IMR-90 (cell line): Measurements from ENCODE around the gene TAS2R4. TPM values are rescaled to one million over a fixed set of nuclear protein-coding genes. Genes with fewer than 3 reads are reported as not detected.
"Not testable (repeated sequence)": the region's sequence is repeated elsewhere in the genome, so short reads cannot be mapped to it uniquely, and the experiment has no call there.

ENCODE experiments used
- ATAC-seq: fragments of 200-7000 bp; cut with Tn5 transposase; 2 replicates; pipeline ENCODE4 v1.9.1; 2020; ENCODE audit warnings: low read depth, mild to moderate bottlenecking, moderate library complexity
- BruUV-seq: library from RNA; stranded (reverse); fragments of 400-500 nt; replicated peaks from 2 replicates; lab custom pipeline; 2021; lab: Mats Ljungman, UMichigan
- CTCF ChIA-PET: fragments of 300-600 bp; formaldehyde crosslinking; extraction: SDS; loops from one replicate; lab custom pipeline; 2021; ENCODE audit warnings: antibody characterized with exemption; lab: Yijun Ruan, JAX
- POLR2A ChIA-PET: fragments of 300-600 bp; sonication (Branson Sonifier 250); formaldehyde crosslinking; loops from one replicate; lab custom pipeline; 2022; ENCODE audit warnings: antibody characterized with exemption; ENCODE audit not compliant: unreplicated experiment; lab: Charles Lee
- DNase-seq: peaks from one replicate; pipeline ENCODE4 v3.0.0; 2013
- H2AFZ ChIP-seq: replicated peaks from 2 replicates; pipeline ENCODE3; 2013; ENCODE audit warnings: low read length, mild to moderate bottlenecking; ENCODE audit not compliant: poor library complexity
- H2AK5ac ChIP-seq: 2 replicates; pipeline ENCODE4 v1.6.1; 2013; ENCODE audit warnings: low read depth, low read length, inconsistent platforms
- H2AK9ac ChIP-seq: replicated peaks from 2 replicates; pipeline ENCODE3; 2013; ENCODE audit warnings: mild to moderate bottlenecking, low read depth, low read length, moderate library complexity; ENCODE audit not compliant: poor library complexity
- H2BK120ac ChIP-seq: 2 replicates; pipeline ENCODE4 v1.6.1; 2013; ENCODE audit warnings: low read depth, low read length, inconsistent platforms
- H2BK15ac ChIP-seq: 3 replicates; pipeline ENCODE4 v1.6.1; 2013; ENCODE audit warnings: low read depth, low read length, inconsistent platforms
- H2BK20ac ChIP-seq: 2 replicates; pipeline ENCODE4 v1.6.1; 2013; ENCODE audit warnings: low read depth, mild to moderate bottlenecking, inconsistent platforms, low read length, moderate library complexity
- H2BK5ac ChIP-seq: 2 replicates; pipeline ENCODE4 v1.6.1; 2013; ENCODE audit warnings: mild to moderate bottlenecking, low read depth, low read length, inconsistent platforms; ENCODE audit not compliant: poor library complexity, severe bottlenecking
- H3K14ac ChIP-seq: replicated peaks from 2 replicates; pipeline ENCODE4 v1.6.1; 2013; ENCODE audit warnings: low read depth, low read length, inconsistent platforms
- H3K18ac ChIP-seq: 2 replicates; pipeline ENCODE4 v1.6.1; 2013; ENCODE audit warnings: low read depth, low read length, control low read depth
- H3K23ac ChIP-seq: 2 replicates; pipeline ENCODE4 v1.6.1; 2013; ENCODE audit warnings: low read depth, low read length, inconsistent platforms
- H3K27ac ChIP-seq: 2 replicates; pipeline ENCODE4 v1.5.1; 2013; ENCODE audit warnings: mild to moderate bottlenecking, control low read depth, low read length; ENCODE audit not compliant: insufficient read depth
- H3K27me3 ChIP-seq: 2 replicates; pipeline ENCODE4 v1.6.1; 2013; ENCODE audit warnings: low read length; ENCODE audit not compliant: control insufficient read depth, insufficient read depth
- H3K36me3 ChIP-seq: 2 replicates; pipeline ENCODE4 v1.6.1; 2013; ENCODE audit warnings: low read length, mixed read lengths; ENCODE audit not compliant: control insufficient read depth, insufficient read depth
- H3K4ac ChIP-seq: 2 replicates; pipeline ENCODE4 v1.6.1; 2013; ENCODE audit warnings: low read depth, low read length, inconsistent platforms
- H3K4me1 ChIP-seq: 2 replicates; pipeline ENCODE4 v1.6.1; 2013; ENCODE audit warnings: low read length, mixed read lengths; ENCODE audit not compliant: control insufficient read depth, insufficient read depth
- H3K4me2 ChIP-seq: 2 replicates; pipeline ENCODE4 v1.6.1; 2013; ENCODE audit warnings: low read depth, mild to moderate bottlenecking, control low read depth, low read length, moderate library complexity
- H3K4me3 ChIP-seq: 2 replicates; pipeline ENCODE4 v1.5.1; 2013; ENCODE audit warnings: low read depth, mild to moderate bottlenecking, control low read depth, low read length, moderate library complexity; ENCODE audit not compliant: insufficient read depth
- H3K56ac ChIP-seq: 2 replicates; pipeline ENCODE4 v1.6.1; 2013; ENCODE audit warnings: low read length, inconsistent platforms; ENCODE audit not compliant: insufficient read depth; ENCODE audit errors: extremely low read depth
- H3K79me1 ChIP-seq, 2 experiments: 2 replicates each; pipeline ENCODE4 v1.6.1; 2013; ENCODE audit warnings: low read length in 2 of 2, inconsistent platforms in 1 of 2, low read depth in 1 of 2
- H3K9ac ChIP-seq: 2 replicates; pipeline ENCODE4 v1.6.1; 2013; ENCODE audit warnings: low read depth, low read length, control low read depth
- H3K9me1 ChIP-seq: 2 replicates; pipeline ENCODE4 v1.6.1; 2013; ENCODE audit warnings: low read length, inconsistent platforms; ENCODE audit not compliant: insufficient read depth
- H3K9me3 ChIP-seq: 2 replicates; pipeline ENCODE4 v1.6.1; 2013; ENCODE audit warnings: low read length; ENCODE audit not compliant: control insufficient read depth, insufficient read depth
- H4K20me1 ChIP-seq: 2 replicates; pipeline ENCODE4 v1.6.1; 2013; ENCODE audit warnings: low read length, inconsistent platforms; ENCODE audit not compliant: insufficient read depth
- H4K5ac ChIP-seq: 2 replicates; pipeline ENCODE4 v1.6.1; 2013; ENCODE audit warnings: mild to moderate bottlenecking, low read depth, low read length, control low read depth
- H4K8ac ChIP-seq, 2 experiments: 2 replicates each; pipeline ENCODE4 v1.6.1; 2013; ENCODE audit warnings: low read depth in 2 of 2, low read length in 2 of 2, control low read depth in 1 of 2, inconsistent platforms in 1 of 2
- H4K91ac ChIP-seq: 2 replicates; pipeline ENCODE4 v1.6.1; 2013; ENCODE audit warnings: low read depth, low read length, inconsistent platforms; ENCODE audit not compliant: insufficient read depth
- BHLHE40 ChIP-seq: fragments of 150-350 bp; IDR thresholded peaks from 2 replicates; pipeline ENCODE4 v1.6.1; 2016; ENCODE audit warnings: mild to moderate bottlenecking, low read depth, low read length
- FOS ChIP-seq: fragments of 150-350 bp; IDR thresholded peaks from 2 replicates; pipeline ENCODE4 v1.6.1; 2016; ENCODE audit warnings: low read depth, low read length
- MXI1 ChIP-seq: IDR thresholded peaks from 2 replicates; pipeline ENCODE4 v1.6.1; 2012; ENCODE audit warnings: low read depth, mild to moderate bottlenecking, low read length, moderate library complexity, borderline replicate concordance
- NFE2L2 ChIP-seq: fragments of 150-350 bp; IDR thresholded peaks from 2 replicates; pipeline ENCODE4 v1.6.1; 2016; ENCODE audit warnings: low read depth, mild to moderate bottlenecking, low read length
- POLR2A ChIP-seq: IDR thresholded peaks from 2 replicates; pipeline ENCODE4 v1.6.1; 2012; ENCODE audit warnings: mild to moderate bottlenecking, low read depth, low read length
- RCOR1 ChIP-seq: IDR thresholded peaks from 2 replicates; pipeline ENCODE4 v1.6.1; 2012; ENCODE audit warnings: mild to moderate bottlenecking, low read length, improper control_type of control experiment; ENCODE audit not compliant: insufficient replicate concordance
- RFX5 ChIP-seq: IDR thresholded peaks from 2 replicates; pipeline ENCODE4 v1.8.0; 2012; ENCODE audit warnings: low read depth, mild to moderate bottlenecking, low read length, moderate library complexity
- SMC3 ChIP-seq: fragments of 150-350 bp; IDR thresholded peaks from 2 replicates; pipeline ENCODE4 v1.6.1; 2016; ENCODE audit warnings: low read depth, mild to moderate bottlenecking, antibody characterized with exemption, low read length, moderate library complexity
- WGBS, 2 experiments: methylation state at CpG; one replicate each; pipeline versions ENCODE4 v1.1.5 to v1.1.7; 2013; ENCODE audit warnings: missing lambda C conversion rate in 2 of 2; ENCODE audit not compliant: insufficient read length in 1 of 2; ENCODE audit errors: extremely low coverage in 2 of 2; 5-methylcytosine and 5-hydroxymethylcytosine counted together
- dilution Hi-C: fragments of 300-500 bp; cut with HindIII; formaldehyde crosslinking; loops from one replicate; pipeline ENCODE4 v1.14.3; 2018; ENCODE audit warnings: low sequenced_read_pairs; ENCODE audit not compliant: unreplicated experiment
- in situ Hi-C: fragments of 300-500 bp; cut with MboI; formaldehyde crosslinking; loops from 3 replicates; pipeline ENCODE4 v1.14.3; 2019; ENCODE audit warnings: low sequenced_read_pairs, inconsistent platforms, mixed read lengths
- intact Hi-C: fragments of 100-400 bp; cut with micrococcal nuclease; formaldehyde crosslinking; loops from 2 replicates; pipeline ENCODE4 v1.10.0; 2022
- polyA plus RNA-seq, 3 experiments: library from polyadenylated mRNA; depleted of rRNA; stranded (reverse); fragments of >200 nt; gene quantifications; 2 replicates each; pipeline ENCODE4 v1.2.3, GENCODE V29; 2012; ENCODE audit warnings: low replicate concordance in 1 of 3
- total RNA-seq: library from RNA; depleted of rRNA; stranded (reverse); fragments of >200 nt; gene quantifications from 2 replicates; pipeline ENCODE4 v1.2.3, GENCODE V29; 2012
- TF ChIP-seq, protein P1 (sequence below): fragments of 150-350 bp; IDR thresholded peaks from 2 replicates; pipeline ENCODE4 v1.6.1; 2017; ENCODE audit warnings: mild to moderate bottlenecking, antibody characterized with exemption, low read length, low read depth

Gene TAS2R4
- total and polyA plus RNA-seq, 2 of the 4 experiments (the other 2 are of a cell fraction): 0.14 to 0.18 TPM

DNA sequence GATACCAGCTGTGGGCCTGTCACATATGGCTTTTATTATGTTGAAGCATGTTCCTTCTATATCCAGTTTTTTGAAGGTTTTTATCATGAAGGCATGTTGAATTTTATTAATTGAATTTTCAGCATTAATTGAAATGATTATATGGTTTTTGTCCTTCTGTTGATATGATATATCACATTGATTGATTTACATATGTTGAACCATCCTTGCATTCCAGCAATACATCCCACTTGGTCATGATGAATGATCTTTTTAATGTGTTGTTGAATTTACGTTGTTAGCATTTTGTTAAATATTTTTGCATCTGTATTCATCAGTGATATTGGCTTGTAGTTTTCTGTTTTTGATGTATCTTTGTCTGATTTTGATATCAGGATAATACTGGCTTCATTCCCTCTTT lies 43.6 kb downstream of the TAS2R4 start:
- no CpG with 5 or more reads among the region's 1 CpG for WGBS, 2 experiments
- dilution Hi-C loops (no loop called here), in situ Hi-C loops (no loop called here), intact Hi-C loops (no loop called here)
- Histone ChIP-seq H3K4ac (no peak overlapping the region), H3K56ac (no peak overlapping the region), H3K18ac (no peak overlapping the region), H2AFZ (no peak overlapping the region), H2AK5ac (no peak overlapping the region), H4K20me1 (no peaks in the 10 kb centered on the region), H3K79me1 (no peaks in the 10 kb centered on the region), H3K14ac (no peak overlapping the region), H3K4me1 (no peaks in the 10 kb centered on the region), H2BK120ac (no peak overlapping the region), H3K9ac (no peak overlapping the region), H4K91ac (no peak overlapping the region), H4K8ac (no peak overlapping the region), H4K5ac (no peak overlapping the region), H3K9me3 (peaks cover 2% of the 10 kb centered on the region; the same call in 1 of the 2 replicates), H3K36me3 (no peaks in the 10 kb centered on the region), H3K23ac (no peak overlapping the region), H3K27ac (no peak overlapping the region), H3K4me3 (no peak overlapping the region), H2BK5ac (no peak overlapping the region), H2BK20ac (no peak overlapping the region), H3K4me2 (no peak overlapping the region), H3K9me1 (no peaks in the 10 kb centered on the region), H2BK15ac (no peak overlapping the region), H2AK9ac (no peak overlapping the region), H3K27me3 (no peaks in the 10 kb centered on the region)
- TF ChIP-seq MXI1 (no peak), RCOR1 (no peak), FOS (no peak), BHLHE40 (no peak), NFE2L2 (no peak), SMC3 (no peak), RFX5 (no peak), POLR2A (no peak)
- TF ChIP-seq, protein P1, sequence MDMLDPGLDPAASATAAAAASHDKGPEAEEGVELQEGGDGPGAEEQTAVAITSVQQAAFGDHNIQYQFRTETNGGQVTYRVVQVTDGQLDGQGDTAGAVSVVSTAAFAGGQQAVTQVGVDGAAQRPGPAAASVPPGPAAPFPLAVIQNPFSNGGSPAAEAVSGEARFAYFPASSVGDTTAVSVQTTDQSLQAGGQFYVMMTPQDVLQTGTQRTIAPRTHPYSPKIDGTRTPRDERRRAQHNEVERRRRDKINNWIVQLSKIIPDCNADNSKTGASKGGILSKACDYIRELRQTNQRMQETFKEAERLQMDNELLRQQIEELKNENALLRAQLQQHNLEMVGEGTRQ: no peak
- BruUV-seq: no TSS peak
- no peak for ATAC-seq
- no peak for DNase-seq
- POLR2A ChIA-PET: no interaction called here
- CTCF ChIA-PET: no interaction called here

- H2AK5ac ChIP-seq, H3K56ac ChIP-seq, H3K4ac ChIP-seq, H3K9me3 ChIP-seq, H2BK5ac ChIP-seq, dilution Hi-C loops, H3K36me3 ChIP-seq, H4K5ac ChIP-seq, H2AK9ac ChIP-seq, ATAC-seq, POLR2A ChIA-PET, H3K4me2 ChIP-seq, H2BK120ac ChIP-seq, H3K14ac ChIP-seq, H3K9ac ChIP-seq, DNase-seq, H3K23ac ChIP-seq, H2BK20ac ChIP-seq, H3K4me3 ChIP-seq, H3K18ac ChIP-seq, H4K8ac ChIP-seq, H4K91ac ChIP-seq, BruUV-seq, intact Hi-C loops, H3K27ac ChIP-seq, H3K4me1 ChIP-seq, H3K9me1 ChIP-seq, CTCF ChIA-PET, H3K27me3 ChIP-seq, H4K20me1 ChIP-seq, H2AFZ ChIP-seq, in situ Hi-C loops, H2BK15ac ChIP-seq, H3K79me1 ChIP-seq: not testable (repeated sequence)
Measured at GRCh38 chr7:141822432-141822831, 46.0 kb downstream of the TAS2R4 start.
